ENCODE data around the gene CD48. TPM values are rescaled to one million over a fixed set of nuclear protein-coding genes. Genes with fewer than 3 reads are reported as not detected.

CD48 gene
- total RNA-seq, 1 donor = not detected

DNA sequence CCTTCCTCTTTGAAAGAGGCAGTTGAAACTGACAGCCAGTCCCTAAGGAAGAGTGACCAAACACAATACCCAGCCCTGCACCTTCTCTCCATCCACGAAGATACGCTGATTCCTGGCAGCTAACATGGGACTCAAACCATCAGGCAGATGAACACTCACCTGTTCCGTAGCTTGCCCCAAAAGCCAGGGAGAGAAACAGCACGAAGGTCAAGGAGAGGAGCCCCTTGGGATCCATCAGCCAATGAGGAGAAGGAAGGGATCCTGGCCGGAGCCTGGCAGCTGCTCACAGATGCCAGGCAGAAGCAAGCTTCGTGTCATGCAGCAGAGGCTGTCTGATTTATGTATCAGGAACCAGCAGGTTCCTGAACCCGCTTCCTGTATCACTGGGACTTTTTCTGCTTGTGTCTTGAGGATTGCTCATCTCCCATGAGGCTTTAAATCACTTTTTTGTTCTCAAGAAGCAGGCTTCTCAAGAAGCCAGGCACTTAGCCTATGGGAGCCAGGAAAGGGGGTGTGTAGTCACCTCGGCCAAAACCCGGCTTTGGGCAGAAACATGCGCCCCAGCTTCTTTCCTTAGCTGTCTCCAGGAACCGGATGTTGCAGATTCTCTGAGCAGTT, 64.8 kb downstream of the CD48 start, which contains the start of gene SLAMF1:
Gene SLAMF1 (minus strand): TSS at position 334 of the 618 bp plus-strand sequence. CDS start 99 bp downstream, at position 235.
- no peak for DNase-seq (ENCODE audit: low read depth)
- TF ChIP-seq, protein P1, sequence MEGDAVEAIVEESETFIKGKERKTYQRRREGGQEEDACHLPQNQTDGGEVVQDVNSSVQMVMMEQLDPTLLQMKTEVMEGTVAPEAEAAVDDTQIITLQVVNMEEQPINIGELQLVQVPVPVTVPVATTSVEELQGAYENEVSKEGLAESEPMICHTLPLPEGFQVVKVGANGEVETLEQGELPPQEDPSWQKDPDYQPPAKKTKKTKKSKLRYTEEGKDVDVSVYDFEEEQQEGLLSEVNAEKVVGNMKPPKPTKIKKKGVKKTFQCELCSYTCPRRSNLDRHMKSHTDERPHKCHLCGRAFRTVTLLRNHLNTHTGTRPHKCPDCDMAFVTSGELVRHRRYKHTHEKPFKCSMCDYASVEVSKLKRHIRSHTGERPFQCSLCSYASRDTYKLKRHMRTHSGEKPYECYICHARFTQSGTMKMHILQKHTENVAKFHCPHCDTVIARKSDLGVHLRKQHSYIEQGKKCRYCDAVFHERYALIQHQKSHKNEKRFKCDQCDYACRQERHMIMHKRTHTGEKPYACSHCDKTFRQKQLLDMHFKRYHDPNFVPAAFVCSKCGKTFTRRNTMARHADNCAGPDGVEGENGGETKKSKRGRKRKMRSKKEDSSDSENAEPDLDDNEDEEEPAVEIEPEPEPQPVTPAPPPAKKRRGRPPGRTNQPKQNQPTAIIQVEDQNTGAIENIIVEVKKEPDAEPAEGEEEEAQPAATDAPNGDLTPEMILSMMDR (IDR thresholded peaks at IDR 0.05; ENCODE audit: insufficient read depth, low read depth, low read length) = no peak
- no peak within 1 kb of the TSS for H3K4me3 ChIP-seq (ENCODE audit: low read depth, low read length)

DNA sequence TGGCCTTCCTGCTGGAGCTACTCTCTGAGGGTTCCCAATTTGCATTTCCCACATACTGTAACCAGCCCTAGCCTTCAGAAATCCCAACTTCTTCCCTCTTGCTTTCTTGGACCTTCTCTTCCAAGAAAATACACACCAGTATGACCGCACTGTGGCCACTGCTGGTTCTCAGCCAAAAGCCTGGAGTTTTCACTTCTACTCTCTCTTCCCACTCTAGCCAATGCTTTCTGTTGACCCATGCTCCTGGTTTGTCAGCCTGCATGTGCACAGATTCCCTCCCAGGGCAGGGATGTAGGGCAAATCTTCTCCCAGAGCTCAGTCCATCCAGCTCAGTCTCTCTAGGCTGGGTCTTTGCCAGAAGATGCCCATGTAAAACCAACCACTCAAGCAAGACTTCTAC, 65.4 kb downstream of the CD48 start:
- DNase-seq (ENCODE audit: low read depth) = no peak
- no peak overlapping the region for H3K4me3 ChIP-seq (ENCODE audit: low read depth, low read length)
- TF ChIP-seq, protein P1 (IDR thresholded peaks at IDR 0.05; ENCODE audit: insufficient read depth, low read depth, low read length) = no peak

DNA sequence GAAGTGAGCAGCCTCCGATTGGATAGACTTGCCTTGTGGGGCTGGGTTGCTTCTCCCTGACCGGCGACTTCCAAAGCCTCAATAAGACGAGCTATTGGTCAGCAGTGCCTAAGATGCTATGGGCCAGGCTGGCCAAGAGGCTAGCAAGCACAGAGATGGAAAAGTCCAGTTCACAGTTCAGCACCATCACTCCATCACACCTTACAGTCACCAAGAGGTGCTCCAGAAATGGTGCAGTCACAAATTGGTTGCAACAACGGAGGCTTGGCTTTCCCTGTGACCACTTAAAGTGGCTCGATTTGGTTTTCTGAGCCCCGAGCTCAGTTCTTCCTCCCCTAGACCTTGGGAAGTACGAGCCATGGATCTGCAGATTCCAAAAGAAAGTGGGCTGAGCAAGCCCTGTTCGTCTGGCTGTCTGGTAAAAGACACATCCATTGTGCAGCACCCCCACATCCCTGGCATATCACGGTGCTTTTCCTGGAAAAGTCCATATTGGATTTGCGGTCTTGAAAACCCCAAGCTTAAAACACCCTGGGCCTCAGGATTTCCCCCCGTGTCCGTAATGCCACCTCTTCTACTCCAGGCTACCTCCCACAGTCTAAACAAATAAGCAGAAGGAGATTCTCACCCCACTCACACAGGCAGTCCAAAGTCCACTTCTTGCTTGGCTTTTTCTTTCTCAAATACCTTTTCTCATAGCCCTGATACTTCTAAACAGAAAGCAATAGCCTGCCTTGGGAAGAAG, 66.1 kb downstream of the CD48 start:
- no peak for DNase-seq (ENCODE audit: low read depth)
- TF ChIP-seq, protein P1 (IDR thresholded peaks at IDR 0.05; ENCODE audit: insufficient read depth, low read depth, low read length) = no peak
- no peak overlapping the region for H3K4me3 ChIP-seq (ENCODE audit: low read depth, low read length)

DNA sequence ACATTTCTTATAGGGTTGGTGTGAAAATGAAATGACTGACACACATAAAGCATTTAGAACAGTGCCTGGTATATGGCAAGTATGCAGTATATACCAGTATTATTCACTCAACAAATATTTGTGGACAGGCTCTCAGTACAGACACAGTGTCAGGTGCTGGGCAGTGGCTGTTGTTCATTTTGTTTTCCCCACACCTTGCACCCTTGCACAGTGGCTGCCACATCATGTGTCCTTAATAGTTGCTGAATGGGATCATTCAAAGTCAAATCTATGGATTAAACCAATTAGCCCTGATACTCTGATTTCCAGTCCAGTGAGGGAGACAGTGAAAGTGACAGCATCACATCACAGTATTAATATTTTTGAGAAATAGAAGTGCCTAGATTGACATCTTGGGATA, 67.2 kb downstream of the CD48 start:
- TF ChIP-seq, protein P1 (IDR thresholded peaks at IDR 0.05; ENCODE audit: insufficient read depth, low read depth, low read length) = no peak
- DNase-seq (ENCODE audit: low read depth) = no peak
- H3K4me3 ChIP-seq (ENCODE audit: low read depth, low read length) = no peak overlapping the region

DNA sequence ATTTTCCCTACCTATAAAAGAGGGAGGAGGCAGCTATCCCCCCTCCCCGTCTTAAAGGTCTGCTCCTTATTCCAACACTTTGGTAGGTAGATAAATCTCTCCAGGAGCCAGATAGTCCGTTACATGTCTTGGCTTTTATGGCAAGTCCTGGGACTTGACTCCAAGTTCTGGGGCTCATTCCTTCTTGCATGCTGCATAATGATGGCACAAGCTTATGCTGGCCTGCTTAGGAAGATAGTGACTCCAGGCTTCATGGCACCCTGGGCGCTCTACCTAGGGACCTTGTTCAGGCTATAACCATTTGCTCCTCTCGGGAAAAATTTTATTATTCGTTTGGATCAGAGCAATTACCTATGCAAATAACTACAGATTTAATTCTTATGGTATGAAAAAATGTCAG, 68.5 kb downstream of the CD48 start:
- TF ChIP-seq, protein P1 (IDR thresholded peaks at IDR 0.05; ENCODE audit: insufficient read depth, low read depth, low read length) = no peak
- no peak overlapping the region for H3K4me3 ChIP-seq (ENCODE audit: low read depth, low read length)
- DNase-seq (ENCODE audit: low read depth) = no peak

DNA sequence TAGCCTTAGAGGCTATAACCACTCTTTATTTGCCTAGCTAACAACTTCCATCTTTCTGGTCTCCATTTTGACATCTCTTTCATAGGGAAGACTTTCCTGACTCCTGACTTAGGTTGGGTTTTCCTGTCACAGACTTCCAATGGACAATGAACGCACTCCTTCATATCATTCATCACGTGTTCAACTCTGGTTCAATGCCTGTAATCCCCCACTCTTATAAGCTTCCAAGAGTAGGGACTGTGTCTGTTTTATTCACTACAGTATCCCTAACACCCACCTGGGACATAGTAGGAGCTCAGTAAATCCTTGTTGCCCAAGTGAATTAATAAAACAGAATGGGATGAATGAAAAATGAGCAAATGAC, 69.4 kb downstream of the CD48 start:
- H3K4me3 ChIP-seq (ENCODE audit: low read depth, low read length) = no peak overlapping the region
- no peak for DNase-seq (ENCODE audit: low read depth)
- TF ChIP-seq, protein P1 (IDR thresholded peaks at IDR 0.05; ENCODE audit: insufficient read depth, low read depth, low read length) = no peak
